Measurements from ENCODE around the gene LARP1B.
"Not testable (repeated sequence)": the region's sequence is repeated elsewhere in the genome, so short reads cannot be mapped to it uniquely, and the experiment has no call there.

The LARP1B gene

GRCh38 chr4:128227991-128228571, 167.0 kb downstream of the LARP1B start:
- DNase-seq (ENCODE audit: low spot score) = no peak

DNA sequence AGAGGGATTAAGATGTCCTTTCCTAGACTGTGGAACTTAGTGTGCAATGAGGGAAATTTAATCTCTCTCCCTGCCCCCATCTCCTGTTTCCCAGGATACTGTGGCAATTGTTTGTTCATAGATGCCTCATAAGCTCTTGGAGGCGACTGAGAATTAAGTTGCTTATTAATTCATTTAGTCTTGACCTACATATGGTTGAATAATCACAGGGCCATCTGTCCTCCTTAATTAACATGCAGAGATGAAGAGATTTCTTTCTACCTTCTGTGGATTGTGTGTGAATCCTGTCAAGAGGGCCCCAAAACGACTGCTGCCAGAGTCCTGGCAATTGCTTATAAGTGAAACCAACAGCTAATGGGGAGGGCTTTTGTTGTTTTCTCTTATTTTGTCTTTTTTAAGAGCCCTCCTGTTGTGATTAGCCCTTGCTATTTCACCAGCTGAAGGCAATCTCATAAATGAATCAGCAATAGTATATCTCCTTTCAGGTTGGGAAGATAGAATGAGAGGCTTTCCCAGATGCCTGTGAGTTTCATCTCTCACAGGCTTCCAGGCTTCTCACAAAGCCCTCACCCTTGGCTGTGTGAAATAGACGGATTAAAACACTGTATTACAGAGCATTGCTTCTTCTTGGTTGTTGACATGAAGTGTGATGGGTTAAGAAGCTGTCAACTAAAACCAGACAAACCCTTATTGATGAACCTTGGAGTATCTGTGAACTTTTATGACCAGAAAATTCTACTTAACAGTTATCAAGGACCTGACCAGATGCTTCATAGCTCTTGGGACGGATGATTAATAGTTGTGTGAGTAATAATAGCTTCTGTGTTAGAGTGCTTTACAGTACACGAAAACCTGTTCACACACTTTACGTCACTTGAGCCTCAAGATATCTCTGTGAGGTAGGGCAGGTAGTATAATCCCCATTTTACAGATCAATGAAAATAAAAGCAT, 168.0 kb downstream of the LARP1B start:
- DNase-seq (ENCODE audit: low spot score) = no peak

GRCh38 chr4:128232719-128233118, 171.6 kb downstream of the LARP1B start:
- DNase-seq (ENCODE audit: low spot score) = no peak

GRCh38 chr4:128234836-128235235, 173.7 kb downstream of the LARP1B start:
- DNase-seq (ENCODE audit: low spot score) = no peak

DNA sequence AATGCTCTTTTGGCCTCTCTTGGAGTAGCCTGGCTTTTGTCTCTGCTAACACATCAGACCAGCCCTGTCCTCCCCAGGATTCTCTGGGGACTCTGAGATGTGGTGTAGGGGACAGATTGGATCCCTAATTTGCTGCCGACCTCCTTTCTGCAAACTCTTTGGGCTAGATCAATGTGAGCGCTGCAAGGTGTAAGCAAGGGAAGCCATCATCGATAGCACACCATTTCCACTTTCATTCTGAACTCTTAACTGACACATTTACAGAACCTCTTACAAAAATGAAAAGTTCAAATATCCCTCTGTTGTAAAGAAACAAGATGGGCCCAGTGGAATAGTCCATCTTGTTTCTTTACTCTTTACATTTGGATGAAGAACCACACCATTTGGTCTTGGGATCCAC, 179.9 kb downstream of the LARP1B start:
- DNase-seq (ENCODE audit: low spot score) = no peak

GRCh38 chr4:128241425-128241913, 180.4 kb downstream of the LARP1B start:
- no peak for DNase-seq (ENCODE audit: low spot score)

DNA sequence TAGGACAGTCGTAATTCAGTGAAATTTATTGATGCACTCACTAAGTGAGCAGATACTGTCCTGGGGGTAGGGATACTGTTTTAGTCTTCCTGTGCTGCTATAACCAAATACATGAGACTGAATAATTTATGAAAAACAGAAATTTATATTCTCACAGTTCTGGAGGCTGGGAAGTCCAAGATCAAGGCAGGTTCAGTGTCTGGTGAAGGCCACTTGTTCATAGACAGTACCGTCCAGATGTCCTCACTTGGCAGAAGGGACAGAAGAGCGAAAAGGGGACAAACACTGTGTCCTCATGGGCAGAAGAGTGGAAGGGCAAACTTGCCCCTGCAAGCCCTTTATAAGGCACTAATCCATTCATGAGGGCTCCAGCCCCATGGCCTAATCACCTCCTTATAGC, 180.9 kb downstream of the LARP1B start:
- no peak for DNase-seq (ENCODE audit: low spot score)

- DNase-seq (ENCODE audit: low spot score) = no peak
These were observed 181.5 kb downstream of the LARP1B start for GRCh38 chr4:128242601-128243000.

GRCh38 chr4:128244379-128244778, 183.3 kb downstream of the LARP1B start:
- no peak for DNase-seq (ENCODE audit: low spot score)

GRCh38 chr4:128245391-128245790, 184.3 kb downstream of the LARP1B start:
- not testable (repeated sequence) for DNase-seq (ENCODE audit: low spot score)

DNA sequence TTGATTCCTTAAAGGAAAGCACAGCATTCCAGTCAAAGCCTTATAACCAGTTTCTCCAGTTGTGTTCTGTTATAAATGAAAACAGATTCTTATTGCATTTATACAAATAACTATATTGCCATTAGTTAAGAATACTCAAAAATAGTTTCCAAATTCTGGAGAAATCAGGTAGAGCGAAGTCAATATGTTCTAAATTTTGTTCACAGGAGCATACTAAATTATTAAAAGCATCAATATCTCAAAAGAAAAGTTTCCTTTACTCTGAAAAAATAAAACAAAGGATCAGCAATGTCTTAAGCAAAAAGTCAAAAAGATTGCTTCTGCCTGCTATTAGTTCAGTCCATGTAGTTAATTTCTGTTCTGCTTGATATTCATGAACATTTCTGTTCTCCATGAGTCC, 186.8 kb downstream of the LARP1B start:
- no peak for DNase-seq (ENCODE audit: low spot score)

DNA sequence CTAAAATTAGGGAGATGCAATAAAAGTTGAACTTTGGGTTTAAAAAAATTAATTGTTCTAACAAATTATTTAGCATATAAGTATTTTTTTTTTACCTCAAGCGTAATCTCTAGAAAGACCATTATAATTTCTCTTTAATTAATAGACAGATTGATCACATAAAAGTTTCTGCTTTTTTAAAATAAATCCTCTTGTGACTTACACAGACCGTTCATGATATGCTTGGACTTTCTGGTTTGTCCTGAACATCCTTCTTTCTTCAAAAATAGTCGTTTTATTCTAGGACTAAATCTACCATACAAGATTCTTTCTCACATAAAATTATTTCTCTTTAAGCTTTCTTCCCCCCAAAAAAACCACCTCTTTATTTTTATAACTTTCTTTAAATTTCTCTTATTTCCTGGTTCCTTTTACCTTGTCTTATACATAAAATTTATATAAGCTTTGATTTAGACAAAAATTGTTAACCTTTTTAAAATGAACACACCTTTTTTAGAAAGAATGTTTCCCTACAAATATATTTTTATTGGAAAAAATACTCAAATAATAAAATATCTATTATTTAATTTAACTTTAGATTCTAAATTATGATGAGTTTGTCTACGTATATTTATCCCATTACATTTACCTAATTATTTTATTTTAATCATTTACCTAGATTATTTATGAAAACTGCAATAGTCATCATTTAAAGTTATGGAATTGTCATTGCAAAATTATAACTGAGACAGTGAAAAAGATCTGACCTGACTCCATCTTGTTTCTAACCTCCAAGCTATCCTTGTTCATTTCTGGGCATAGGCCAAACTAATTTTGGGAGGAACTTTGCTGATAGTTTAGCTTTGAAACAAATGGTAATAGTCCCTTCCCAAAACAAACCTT, 188.9 kb downstream of the LARP1B start:
- no peak for DNase-seq (ENCODE audit: low spot score)

DNA sequence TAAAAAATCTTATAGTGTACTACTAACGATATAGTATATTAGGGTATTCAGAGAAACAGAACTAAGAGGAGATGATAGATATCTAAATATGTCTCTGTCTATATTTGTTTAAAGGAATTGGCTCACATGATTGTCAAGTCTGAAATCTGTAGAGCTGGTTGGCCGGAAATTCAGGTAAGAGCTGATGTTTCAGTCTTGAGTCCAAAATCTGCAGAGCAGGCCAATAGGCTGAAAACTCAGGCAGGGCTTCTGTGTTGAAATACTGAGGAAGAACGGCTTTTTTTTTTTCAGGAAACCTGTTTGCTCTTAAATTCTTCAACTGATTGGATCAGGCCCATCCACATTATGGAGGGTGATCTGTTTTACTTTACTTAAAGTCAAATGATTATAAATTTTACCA, 194.8 kb downstream of the LARP1B start:
- no peak for DNase-seq (ENCODE audit: low spot score)

- DNase-seq (ENCODE audit: low spot score) = no peak
These were observed 195.4 kb downstream of the LARP1B start for GRCh38 chr4:128256539-128256938.

GRCh38 chr4:128258166-128258565, 197.1 kb downstream of the LARP1B start:
- DNase-seq (ENCODE audit: low spot score) = not testable (repeated sequence)

- not testable (repeated sequence) for DNase-seq (ENCODE audit: low spot score)
These were observed 198.8 kb downstream of the LARP1B start for GRCh38 chr4:128259889-128260288.
